NK-92 (cell line): ENCODE results near the gene CYP20A1.
"Not testable (repeated sequence)": the region's sequence is repeated elsewhere in the genome, so short reads cannot be mapped to it uniquely, and the experiment has no call there.

ENCODE experiments used
- DNase-seq: peaks from one replicate; lab custom pipeline; 2025; ENCODE audit not compliant: unreplicated experiment; lab: John Stamatoyannopoulos, UW

CYP20A1 gene, protein sequence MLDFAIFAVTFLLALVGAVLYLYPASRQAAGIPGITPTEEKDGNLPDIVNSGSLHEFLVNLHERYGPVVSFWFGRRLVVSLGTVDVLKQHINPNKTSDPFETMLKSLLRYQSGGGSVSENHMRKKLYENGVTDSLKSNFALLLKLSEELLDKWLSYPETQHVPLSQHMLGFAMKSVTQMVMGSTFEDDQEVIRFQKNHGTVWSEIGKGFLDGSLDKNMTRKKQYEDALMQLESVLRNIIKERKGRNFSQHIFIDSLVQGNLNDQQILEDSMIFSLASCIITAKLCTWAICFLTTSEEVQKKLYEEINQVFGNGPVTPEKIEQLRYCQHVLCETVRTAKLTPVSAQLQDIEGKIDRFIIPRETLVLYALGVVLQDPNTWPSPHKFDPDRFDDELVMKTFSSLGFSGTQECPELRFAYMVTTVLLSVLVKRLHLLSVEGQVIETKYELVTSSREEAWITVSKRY

DNA sequence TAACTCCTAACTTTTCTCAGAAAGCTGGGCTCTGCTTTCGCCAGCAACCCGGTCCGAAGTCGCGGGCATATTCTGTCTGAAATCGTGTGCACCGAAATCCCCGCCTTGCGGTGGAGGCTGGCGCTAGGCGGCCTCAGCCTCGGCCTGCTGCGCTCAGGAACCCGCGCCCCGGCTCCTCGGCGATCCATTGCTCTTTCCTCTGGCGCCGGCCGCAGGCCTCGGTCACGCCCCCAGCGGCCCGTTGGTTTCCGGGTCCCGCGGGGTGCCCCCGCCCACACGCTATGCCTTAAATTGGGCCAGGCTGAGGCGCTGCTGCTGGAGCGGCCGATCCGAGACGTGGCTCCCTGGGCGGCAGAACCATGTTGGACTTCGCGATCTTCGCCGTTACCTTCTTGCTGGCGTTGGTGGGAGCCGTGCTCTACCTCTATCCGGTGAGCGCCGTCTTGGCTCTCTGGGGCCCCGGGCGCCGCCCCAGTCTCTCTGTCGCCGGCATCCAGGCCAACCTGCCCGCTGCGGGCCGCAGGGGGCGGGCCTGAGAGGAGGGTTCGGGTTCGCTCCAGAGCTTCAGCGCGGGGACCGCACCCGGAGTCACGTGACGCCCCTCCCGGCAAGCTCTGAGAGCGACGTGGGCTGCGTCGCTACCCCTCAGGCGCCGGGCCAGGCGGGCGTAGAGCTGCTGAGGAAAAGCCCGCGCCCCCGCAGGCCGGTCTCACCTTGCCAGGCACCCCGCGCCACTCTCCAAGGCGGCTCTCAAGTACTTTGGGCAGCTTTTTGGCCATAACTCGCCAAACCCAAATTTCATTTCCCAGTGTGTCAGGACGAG, at the start of gene CYP20A1:
TSS of gene CYP20A1 (plus strand) at position 315 of the 823 bp plus-strand sequence. CDS start at position 360, 45 bp downstream.
- peak; percentile 82 for DNase-seq

DNA sequence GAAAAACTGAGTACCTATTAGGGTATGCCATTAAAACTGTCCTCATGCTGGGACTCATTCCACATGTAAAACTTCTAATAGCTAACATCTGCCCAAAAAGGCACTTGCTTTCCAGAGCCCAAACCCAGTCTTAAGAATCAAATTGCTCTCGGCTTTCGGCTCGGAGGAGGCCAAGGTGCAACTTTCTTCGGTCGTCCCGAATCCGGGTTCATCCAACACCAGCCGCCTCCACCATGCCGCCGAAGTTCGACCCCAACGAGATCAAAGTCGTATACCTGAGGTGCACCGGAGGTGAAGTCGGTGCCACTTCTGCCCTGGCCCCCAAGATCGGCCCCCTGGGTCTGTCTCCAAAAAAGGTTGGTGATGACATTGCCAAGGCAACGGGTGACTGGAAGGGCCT, 48.3 kb upstream of the CYP20A1 start:
- not testable (repeated sequence) for DNase-seq

DNA sequence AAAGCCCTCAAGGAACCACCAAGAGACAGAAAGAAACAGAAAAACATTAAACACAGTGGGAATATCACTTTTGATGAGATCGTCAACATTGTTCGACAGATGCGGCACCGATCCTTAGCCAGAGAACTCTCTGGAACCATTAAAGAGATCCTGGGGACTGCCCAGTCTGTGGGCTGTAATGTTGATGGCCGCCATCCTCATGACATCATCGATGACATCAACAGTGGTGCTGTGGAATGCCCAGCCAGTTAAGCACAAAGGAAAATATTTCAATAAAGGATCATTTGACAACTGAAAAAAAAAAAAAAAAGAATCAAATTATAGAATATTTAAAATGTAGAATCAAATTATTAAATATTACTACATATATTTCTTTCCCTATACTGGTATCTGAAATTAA, 47.8 kb upstream of the CYP20A1 start:
- not testable (repeated sequence) for DNase-seq

DNA sequence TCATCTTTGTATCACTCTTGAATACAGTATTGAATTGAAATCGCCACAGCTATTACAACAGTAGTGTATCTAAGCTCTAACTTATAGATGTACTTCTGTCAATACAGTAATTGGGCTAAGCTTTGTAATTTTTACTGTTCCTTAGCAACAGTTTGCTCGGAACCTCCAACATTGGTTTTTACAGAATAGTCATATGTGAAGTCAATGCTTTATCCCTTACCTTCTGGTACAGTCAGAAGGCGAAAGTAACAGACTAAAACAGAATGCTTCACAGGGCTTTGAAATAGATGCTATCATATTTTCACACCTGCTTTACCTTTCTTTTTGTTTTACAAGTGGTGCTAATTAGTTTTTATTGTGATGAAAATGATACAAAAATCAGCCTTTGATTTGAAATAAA, 46.9 kb upstream of the CYP20A1 start:
- DNase-seq: no peak

DNA sequence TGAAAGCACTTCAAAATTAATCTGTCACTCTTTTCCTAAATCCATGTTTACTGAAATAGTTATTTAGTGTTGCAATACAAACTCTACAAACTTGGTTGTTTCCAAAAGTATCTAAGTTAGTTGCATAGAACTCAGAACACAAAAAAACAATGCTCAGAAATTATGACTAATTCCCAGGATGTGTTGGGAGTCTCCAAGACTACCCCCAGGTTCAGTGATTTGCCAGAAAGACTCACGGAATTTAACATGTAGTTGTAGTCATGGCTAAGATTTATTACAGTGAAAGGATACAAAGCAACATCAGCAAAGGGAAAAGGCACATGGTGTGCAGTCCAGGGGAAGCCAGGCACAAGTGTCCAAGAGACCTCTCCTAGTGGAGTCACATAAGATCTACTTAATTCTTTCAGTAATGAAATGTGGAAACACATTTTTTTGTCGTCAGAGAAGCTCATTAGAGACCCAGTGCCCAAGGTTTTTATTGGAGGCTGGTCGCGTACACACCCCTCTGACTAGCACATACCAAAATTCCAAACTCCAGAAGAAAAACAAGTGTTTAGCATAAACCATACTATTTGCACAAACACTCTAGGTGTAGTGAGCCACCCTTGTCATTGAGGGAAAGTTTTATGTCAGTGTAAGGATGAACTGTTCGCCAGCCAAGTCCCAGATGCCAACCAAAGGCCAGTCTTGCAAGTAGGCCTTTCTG, 43.3 kb upstream of the CYP20A1 start:
- no peak for DNase-seq

DNA sequence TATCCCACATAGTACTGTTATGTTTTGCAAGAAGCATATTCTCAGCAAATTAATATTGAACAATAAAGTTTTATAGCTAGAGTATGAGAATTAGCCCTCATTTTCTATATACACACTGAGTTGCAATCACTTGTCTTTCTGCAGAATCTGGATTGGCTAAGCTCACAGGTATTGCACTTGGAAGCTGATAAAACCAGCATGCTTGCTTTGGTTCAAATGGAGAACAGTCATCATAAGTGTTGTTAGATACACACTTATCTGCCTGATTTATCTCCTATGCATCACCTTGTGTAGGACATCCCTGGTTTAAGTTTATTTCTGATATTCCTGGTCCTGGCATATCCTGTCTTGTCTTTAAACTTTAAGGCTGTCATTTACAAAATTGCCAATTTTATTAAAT, 38.0 kb upstream of the CYP20A1 start:
- DNase-seq: no peak

DNA sequence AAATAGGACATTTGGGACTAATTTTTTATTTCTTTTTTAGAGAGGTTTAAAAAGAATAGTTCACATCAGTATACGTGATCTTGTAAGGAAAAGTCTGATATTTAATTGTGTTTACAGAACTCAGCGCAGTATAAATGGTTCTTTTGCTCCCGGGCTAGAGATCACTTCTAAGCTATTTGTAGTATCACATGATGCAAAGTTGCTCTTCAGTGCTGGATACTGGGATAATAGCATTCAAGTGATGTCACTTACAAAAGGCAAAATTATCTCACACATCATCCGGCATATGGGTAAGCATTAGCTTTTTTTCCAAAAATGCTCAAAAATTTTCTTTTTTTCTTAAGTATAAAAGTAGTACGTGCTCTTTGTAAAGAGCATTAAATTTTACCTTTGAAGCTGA, 37.4 kb upstream of the CYP20A1 start:
- DNase-seq: no peak

DNA sequence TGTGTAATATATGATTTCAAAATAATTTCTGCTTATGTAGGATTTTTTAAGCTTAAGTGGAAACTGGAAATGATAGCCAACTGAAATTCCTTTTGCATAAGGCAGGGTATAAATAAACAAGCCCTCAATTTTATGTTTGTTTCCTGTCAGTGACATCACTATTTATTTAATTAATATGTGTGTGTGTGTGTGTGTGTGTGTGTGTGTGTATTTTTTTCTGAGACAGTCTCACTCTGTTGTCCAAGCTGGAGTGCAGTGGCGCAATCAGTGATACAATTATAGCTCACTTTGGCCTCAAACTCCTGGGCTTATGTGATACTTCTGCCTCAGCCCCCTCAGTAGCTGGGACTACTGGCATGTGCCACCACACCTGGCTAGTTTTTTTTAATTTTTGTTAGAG, 29.3 kb upstream of the CYP20A1 start:
- DNase-seq: no peak

DNA sequence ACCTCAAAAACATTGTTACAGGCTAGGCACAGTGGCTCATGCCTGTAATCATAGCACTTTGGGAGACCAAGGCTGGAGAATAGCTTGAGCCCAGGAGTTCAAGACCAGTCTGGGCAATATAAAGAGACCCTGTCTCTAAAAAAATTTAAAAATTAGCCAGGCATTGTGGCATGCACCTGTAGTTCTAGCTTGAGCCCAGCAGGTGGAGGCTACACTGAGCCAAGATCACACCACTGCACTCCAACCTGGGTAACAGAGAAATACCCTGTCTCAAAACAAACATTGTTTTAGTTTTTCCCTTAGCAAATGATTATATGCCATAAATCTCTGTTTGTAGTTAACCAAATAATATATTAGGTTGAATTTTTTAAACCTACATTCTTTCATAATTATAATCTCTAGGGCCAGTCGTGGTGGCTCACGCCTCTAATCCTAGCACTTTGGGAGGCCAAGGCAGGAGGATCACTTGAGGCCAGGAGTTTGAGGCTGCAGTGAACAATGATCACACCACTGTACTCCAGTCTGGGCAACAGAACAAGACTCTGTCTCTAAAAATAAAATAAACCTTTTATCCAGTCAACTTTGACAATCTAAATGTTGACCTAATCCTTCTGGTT, 13.3 kb upstream of the CYP20A1 start:
- DNase-seq: no peak

DNA sequence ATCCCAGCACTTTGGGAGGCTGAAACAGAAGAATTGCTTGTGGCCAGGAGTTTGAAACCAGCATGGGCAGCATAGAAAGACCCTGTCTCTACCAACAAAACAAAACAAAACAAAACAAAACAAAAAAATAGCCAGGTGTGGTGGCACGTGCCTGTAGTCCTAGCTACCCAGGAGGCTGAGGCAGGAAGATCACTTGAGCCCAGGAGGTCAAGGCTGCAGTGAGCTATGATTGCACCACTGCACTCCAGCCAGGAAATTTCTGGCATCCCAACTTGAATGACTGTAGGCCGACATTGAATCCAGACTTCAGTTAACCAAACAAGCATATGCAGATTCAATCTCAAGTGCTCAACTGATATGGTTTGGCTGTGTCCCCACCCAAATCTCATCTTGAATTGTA, 9.1 kb upstream of the CYP20A1 start:
- DNase-seq: not testable (repeated sequence)

DNA sequence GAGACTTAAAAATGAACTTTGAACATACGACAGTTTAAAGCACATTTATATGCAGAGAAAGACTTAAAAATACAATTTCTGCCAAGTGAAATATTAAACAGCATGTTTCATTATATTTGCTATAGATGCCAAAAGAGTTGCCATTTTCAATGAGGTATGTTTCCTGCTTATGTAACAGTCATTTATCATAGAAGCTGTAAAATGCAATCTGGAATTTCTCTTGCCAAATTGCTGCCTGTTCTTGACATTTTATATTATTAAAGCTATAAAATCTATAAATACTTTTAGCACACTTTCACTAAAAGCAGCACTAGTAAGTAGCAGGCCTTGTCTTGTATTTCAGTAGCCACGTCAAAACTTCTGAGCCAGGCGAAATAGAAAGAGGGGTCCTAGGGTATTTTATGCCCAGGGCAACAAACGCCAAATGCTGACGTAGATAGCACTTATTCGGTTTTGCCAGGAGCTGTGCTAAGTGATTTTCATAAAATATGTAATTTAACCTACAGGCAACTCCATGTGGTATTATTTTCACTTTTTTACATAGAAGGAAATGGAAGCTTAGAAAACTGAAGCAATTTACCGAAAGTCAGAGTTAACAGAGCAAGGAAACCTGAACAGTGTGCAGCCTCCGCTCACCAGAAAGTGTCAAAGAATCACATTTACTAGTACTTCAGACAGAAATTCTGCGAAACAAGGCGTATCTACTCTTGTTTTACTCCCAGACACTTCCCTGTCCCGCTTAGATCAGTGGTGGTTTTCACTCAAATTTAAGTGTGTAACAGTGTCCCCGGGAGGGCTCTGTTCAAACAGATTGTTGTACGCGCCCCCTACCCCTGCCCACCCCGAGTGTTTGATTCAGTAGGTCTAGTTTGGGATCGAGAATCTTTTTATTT, 1.2 kb upstream of the CYP20A1 start:
- no peak for DNase-seq

DNA sequence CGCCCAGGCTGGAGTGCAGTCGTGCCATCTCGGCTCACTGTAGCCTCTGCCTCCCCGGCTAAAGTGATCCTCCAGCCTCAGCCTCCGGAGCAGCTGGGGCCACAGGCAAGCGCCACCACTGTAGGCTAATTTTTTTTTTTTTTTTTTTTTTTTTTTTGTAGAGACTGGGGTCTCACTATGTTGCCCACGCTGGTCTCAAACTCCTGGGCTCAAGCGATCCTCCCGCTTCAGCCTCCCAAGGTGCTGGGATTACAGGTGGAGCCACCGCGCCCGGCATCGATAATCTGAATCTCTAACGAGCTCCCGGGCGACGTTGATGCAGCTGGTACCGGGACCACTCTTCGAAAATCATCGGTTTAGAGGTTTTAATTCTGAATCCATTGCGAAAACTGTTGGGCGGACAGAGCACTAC, 520 bp upstream of the CYP20A1 start:
- no peak for DNase-seq

DNA sequence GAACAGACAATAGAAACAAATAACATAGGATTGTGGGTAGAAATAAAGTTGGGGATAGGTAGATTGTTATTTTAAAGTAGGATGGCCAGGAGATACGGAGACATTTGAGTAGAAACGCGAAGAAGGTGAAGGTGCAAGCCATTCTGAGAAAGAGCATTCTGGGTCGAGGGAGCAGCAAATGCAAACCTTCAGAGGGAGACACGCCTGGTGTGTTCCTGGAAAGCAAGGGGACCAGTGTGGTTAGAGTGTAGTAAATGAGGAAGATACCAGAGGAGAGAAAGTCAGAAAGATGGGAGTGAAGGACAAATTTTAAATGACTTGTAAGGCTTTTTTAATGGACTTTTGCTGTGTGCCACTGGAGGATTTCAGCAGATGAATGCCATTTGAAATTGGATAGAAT, 1.7 kb downstream of the CYP20A1 start:
- DNase-seq: no peak

DNA sequence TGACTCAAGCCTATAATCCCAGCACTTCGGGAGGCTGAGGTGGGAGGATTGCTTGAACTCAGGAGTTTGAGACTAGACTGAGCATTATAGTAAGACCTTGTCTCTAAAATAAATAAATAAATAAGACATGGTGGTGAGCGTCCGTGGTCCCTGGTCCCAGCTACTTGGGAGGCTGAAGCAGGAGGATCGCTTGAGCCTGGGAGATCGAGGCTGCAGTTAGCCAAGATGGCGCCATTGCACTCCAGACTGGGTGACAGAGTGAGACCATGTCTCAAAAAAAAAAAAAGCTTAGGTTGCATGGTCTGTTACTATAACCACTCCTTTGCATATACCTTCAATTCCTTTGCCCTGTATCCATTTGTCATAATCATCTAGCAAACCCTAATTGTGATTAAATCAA, 3.7 kb downstream of the CYP20A1 start:
- DNase-seq: no peak

DNA sequence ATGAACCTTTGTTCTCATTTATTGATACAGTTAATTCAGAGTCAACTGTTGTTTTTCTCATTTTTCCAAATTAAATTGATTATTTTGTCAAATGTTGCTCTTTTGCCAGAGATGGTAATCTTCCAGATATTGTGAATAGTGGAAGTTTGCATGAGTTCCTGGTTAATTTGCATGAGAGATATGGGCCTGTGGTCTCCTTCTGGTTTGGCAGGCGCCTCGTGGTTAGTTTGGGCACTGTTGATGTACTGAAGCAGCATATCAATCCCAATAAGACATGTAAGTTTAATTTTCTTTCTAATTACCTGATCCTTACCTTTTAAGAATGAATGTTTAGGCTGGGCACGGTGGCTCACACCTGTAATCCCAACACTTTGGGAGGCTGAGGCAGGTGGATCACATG, 7.8 kb downstream of the CYP20A1 start:
- DNase-seq: no peak

DNA sequence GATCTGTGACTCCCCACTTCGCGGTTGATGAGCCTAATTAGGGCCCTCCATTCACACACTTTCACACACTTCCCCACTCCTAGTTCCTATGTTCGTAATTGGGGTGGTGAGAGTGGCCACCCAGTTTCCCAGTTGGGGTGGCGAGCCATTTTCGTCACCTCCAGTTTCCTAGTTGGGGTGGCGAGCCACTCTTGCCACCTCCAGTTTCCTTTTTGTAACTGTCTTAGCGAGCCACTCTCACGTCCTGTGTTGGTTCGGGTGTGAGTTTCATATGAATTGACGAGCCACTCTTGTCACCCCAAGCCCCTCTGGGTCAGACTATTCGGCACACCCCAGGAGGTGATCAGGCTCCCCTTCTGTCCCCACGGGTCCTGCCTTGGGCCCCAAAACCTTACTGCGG, 14.0 kb downstream of the CYP20A1 start:
- DNase-seq: no peak

DNA sequence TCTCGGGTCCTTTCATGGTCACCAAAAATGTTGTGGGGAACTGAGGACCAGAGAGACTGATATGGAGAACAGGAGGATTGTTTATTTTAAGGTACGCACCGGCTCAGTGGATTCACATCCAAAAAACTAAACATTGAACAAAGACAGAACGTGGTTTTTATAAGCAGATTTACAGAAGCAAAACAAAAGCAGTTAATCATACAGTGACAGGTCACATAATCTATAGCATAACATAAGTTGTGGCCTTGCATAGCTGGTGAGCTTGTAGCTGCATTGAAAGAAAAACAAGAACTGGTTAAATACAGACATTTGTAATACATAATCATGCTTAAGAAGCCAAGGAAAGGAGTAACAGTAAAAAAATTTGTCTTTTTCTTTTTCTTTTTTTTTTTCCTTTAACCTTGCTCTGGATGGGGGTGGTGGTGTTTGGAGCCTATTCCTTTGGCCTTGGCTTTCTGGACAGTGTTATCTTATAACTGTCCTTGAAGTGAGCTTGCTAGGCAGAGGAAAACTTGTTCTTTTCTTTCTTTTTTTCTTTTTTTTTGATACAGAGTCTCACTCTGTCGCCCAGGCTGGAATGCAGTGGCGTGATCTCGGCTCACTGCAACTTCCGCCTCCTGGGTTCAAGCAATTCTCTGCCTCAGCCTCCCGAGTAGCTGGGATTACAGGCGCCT, 14.7 kb downstream of the CYP20A1 start:
- DNase-seq: not testable (repeated sequence)

DNA sequence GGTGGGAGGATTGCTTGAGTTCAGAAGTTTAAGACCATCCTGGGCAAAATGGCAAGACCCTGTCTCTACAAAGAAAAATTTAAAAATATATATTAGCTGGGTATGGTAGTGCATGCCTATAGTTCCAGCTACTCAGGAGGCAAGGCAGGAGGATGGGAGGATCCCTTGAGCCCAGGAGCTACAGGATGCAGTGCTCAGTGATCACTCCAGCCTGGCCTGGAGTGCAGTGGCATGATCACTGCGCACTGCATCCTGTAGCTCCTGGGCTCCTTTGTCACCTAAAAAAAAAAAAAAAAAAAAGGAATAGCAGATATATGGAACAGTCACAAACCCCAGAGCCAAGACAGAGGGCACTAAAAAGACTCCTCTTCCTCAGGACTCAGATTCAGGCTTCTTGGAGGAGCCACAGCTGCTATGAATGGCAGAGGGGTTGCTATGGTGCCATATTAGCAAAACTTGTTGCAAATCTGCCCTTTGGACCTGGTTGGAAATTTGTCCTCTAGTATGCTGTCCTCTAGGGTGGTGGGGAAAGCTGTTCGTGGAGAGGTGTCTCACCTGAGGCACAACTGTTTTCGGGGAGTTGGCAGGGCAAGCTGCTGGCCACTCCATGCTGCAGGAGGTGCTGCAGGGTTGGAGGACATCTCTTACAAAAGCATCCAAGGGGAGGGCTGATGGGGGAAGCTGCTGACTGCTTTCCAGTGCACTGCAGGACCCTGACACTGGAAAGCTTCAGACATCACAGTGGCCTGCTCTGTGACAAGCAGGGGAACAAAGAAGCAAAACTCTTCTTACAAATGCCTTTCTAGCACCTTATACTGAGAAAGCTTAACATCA, 22.7 kb downstream of the CYP20A1 start:
- no peak for DNase-seq

DNA sequence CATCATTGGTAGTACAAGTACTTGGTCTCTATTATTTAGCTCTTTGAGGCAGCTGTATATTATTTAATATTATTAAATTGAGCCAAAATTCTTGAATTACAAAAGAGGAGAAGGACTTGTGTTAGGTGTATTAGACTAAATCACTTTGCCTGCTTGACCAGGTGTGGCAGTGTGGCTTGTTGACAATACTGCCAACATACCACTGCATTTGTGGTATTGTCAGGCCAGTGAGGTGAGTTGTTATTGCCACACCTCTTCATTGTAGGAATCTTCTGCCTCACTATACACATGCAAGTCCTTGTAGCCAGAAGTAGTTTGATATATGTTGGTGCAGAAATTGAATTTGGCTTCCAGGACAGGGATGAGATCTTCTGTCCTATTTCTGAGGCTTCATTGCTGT, 40.5 kb downstream of the CYP20A1 start:
- no peak for DNase-seq
